Activated CD4-positive, CD25-positive, alpha-beta regulatory T cell treated with anti-CD3 and anti-CD28 coated beads, Interleukin-2, amount 50 U/mL, for 16 hours (primary cell): ENCODE measurements around the gene RIOK3.
"Not testable (repeated sequence)": the region's sequence is repeated elsewhere in the genome, so short reads cannot be mapped to it uniquely, and the experiment has no call there.

Source experiments
- DNase-seq: peaks from one replicate; pipeline ENCODE4 v3.0.0-alpha.2; 2020; ENCODE audit warnings: low read depth, low spot score

Gene RIOK3

DNA sequence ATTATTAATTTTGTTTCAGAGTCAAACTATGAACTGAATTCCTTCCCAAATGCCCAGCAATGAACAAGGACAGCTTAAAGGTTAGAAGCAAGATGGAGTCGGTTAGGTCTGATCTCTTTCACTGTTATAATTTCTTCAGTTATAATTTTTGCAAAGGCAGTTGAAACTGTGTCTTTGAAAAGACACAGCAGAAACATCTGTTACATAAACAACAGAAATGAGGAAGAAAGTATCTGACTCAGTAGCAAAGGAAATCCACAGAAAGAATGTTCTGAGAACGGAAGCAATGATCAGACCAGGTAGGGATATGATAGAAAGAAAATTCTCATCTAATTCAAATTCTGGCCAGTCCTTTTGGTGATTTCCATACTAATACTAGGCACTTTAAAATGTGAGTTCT is 45.0 kb downstream of the RIOK3 start:
- no peak for DNase-seq

DNA sequence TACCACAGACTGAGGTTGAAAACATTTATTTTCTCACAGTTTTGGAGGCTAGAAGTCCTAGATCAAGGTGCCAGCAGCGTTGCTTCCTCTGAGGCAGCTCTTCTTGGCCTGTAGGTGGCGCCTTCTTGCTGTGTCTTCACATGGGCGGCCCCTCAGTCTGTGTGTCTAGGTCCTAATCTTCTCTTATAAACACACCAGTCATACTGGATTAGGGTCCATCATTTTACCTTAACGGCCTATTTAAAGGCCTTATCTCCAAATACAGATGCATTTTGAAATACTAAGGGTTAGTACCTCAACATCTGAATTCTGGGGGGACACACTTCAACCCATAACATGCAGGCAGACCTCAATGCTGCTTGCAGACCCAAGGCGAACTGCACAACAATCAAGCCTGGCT is 45.8 kb downstream of the RIOK3 start:
- DNase-seq, result peak; percentile 57

DNA sequence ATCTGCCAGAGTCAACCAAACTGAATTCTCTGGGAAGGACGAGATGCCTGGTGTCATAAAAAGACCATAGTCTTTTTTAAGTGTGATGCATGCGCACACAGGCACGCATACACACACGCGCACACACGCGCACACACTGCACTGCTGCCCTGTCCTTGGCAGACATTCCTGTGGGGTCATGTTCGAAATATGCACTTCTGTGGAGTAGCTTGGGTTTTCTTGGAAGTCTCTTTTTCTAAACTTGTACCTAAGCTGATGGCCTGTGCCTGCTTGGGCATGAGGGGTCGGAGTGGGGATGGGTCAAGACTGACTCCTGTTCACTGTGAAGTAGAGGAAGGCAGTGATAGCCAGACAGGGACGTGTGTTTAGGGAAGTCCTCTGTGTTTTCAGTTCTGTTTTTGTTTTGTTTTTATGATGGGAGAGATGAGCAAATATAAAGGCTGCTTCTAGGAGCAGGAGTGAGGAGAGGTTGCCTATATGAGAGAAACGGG is 46.2 kb downstream of the RIOK3 start:
- no peak for DNase-seq

- no peak for DNase-seq
Measured at GRCh38 chr18:23501626-23502025, 48.5 kb downstream of the RIOK3 start.

GRCh38 chr18:23502516-23503037 is 49.5 kb downstream of the RIOK3 start:
- DNase-seq, result no peak

- DNase-seq, result peak; percentile 93
Measured at GRCh38 chr18:23503038-23503962, 50.2 kb downstream of the RIOK3 start, which contains the start of gene RMC1. Gene RMC1 (plus strand): TSS chr18:23503511. CDS start chr18:23503619, 108 bp downstream.

DNA sequence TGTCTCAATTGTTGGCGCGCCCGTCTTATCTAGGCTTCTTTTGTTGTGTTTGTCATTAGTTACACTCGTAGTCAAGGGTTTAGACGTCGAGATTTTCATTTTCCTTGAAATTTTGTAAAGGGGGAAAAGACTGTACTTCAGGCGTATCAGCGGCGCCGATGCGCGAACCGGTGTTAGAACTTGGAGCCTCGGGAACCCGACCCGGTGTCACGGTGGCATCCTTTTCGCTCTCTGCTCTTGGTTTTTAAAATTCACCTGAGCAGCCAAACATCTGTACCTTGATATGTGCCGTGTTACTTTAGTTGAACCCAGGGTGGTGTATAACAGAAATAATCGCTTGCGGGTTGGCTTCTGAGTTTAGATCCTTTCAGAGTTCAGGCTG is 50.9 kb downstream of the RIOK3 start:
- DNase-seq, result no peak

- no peak for DNase-seq
Measured at GRCh38 chr18:23504720-23505119, 51.6 kb downstream of the RIOK3 start.

DNA sequence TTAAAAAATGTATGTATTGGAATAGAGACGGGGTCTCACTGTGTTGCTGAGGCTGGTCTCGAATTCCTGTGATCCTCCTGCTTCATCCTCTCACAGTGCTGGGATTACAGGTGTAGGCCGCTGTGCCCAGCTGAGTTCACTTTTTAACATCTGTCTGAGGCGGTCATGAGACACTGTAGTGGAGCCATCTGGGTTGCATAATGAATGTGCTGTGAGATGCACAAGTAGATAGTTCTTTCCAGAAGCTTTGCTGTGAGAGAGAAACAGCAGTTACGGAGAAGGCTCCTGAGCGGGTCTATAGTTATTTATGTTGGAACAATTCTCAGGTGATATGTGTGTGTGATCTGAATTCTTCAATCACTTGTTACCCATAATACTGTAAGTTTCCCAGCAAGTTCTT is 53.3 kb downstream of the RIOK3 start:
- DNase-seq, result no peak

DNA sequence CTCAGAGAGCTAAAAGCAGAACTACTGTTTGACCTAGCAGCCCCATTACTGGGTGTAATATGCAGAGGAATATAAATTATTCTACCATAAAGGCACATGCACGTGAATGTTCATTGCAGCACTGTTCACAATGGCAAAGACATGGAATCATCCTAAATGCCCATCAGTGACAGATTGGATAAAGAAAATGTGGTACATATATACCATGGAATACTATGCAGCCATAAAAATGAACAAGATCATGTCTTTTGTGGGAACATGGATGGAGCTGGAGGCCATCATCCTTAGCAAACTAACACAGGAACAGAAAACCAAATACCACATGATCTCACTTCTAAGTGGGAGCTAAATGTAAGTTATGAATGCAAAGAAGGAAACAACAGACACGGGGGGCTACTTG is 57.8 kb downstream of the RIOK3 start:
- not testable (repeated sequence) for DNase-seq

DNA sequence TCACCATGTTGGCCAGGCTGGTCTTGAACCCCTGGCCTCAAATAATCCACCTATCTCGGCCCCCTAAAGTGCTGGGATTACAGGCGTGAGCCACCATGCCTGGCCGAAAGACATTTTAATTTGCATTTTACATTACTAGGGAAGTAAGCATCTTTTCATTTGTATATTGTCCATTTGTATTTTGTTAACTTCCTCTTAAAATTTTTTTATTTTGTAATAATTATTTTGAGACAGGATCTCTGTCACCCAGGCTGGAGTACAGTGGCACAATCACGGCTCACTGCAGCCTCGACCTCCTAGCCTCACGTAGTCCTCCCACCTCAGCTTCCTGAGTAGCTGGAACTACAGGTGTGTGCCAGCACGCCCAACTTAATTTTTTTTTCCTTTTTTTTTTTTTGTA is 59.1 kb downstream of the RIOK3 start:
- not testable (repeated sequence) for DNase-seq

DNA sequence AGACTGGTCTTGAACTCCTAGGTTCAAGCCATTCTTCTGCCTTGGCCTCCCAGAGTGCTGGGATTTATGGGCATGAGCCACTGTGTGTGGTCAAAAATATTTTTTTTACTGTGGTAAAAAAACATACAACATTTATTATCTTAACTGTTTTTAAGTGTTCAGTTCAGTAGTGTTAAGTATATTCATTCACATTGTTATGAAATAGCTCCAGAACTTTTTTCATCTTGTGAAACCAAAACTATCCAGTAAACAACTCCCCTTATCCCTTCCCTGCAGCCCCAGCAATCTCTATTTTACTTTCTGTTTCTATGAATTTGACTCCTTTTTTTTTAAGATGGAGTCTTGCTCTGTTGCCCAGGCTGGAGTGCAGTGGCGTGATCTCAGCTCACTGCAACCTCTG is 59.6 kb downstream of the RIOK3 start:
- no peak for DNase-seq

DNA sequence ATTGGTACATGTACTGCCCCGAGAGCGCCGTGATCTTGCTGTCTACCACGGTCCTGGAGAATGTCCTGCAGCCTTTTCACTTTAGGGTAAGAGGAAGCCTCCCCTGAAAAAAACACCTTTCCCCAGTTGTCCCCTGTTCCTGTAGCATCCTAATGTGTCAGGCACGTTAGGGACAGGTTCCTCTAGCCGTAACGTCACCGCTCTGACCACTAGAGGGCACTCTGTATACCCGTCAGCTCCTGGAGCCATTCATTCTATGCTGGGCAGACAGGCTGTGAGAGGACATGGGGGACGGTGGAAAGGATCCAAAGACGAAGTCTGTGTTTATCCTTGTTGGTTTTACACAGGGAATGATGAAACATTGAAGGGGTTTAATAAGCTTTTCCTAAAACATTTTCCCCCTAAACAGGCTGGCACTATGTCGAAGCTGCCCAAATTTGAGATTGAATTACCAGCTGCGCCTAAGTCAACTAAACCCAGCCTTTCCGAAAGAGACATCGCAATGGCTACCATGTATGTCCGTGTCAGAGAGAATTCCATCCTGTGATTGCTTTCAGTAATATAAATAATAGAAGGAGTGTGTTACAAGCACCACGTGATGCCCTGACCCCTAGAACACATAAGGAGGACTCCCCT is 62.9 kb downstream of the RIOK3 start:
- DNase-seq, result peak; percentile 60

GRCh38 chr18:23519734-23520133 is 66.6 kb downstream of the RIOK3 start:
- no peak for DNase-seq

DNA sequence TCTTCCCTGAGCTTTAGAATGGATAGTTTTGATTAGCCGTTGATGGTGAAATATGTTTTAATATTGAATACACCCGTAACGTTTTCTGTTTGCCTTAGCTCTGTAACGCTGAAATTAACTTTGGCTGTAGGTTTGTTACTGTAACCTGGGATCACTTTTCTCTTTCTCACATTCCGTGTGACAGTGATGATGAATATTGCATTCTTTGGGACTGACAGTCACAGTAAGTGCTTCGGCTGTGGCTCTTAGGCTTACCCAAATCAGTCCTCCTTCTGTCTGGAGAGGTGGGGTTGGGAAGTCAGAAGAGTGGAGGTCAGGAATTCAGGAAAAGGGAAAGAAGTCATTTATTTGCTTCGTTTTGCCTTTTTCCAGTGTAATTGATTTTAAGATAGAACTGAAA is 68.2 kb downstream of the RIOK3 start:
- no peak for DNase-seq

- DNase-seq, result no peak
Measured at GRCh38 chr18:23521907-23522306, 68.8 kb downstream of the RIOK3 start.

DNA sequence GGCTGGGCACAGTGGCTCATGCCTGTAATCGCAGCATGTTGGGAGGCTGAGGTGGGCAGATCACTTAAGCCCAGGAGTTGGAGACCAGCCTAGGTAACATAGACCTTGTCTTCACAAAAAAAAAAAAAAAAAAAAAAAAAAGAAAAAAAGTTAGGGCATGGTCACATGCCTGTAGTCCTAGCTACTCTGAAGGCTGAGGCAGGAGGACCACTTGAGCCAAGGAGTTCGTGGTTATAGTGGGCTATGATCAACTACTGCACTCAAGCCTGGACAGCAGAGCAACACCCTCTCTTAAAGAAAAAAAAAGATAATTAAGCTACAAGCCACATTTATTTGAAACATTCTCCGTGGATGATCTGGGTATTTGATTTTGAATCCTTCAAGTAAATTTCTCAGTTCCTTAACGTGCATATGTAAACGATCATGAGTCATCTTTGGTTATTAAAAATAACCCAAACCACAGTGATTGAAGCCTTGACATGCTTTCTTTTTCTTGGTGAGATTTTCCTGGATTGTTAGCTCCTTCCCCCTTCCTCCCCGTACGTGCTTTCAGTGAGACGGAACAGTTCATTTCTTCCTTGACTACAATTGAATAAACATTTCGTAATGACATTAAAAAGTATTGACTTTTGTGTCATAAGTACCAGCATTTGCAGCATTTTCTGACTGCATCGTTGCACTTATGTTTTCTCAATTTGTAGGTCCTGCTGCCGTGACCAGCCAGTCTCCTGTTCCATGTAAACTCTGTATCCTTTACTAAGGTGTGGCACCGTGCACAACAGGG is 70.5 kb downstream of the RIOK3 start:
- DNase-seq, result no peak

DNA sequence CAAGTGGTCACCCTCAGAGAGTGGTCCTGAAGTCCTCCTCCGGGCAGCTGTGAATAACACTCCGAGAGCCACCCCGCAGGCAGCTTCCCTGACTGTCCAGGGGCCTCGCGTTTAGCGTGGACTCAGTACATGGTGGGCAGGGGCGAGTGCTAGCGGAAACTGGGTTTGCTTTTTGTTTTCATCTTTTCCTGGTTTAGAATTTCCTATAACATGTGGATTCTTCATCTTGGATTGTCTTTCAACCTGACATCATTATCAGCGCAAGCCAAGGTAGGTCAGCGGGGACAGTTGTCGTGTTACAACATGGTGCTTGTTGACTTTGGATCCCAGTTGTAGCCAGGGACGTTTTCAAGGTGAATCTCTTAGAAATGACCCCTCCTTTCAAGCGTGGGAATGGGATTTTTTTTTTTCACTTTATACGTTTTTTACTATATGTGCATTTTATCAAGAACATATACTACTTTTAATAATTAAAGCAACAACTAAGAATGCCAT is 71.2 kb downstream of the RIOK3 start:
- DNase-seq, result no peak

- DNase-seq, result no peak
Measured at GRCh38 chr18:23526501-23527063, 73.5 kb downstream of the RIOK3 start.

GRCh38 chr18:23528580-23529472 is 75.7 kb downstream of the RIOK3 start:
- DNase-seq, result no peak
